Urinary bladder (tissue), 4 donors: ENCODE measurements around the gene MAPK4. TPM values are rescaled to one million over a fixed set of nuclear protein-coding genes. Genes with fewer than 3 reads are reported as not detected.

Source experiments
- DNase-seq: peaks from one replicate; pipeline ENCODE4 v3.0.0-alpha.2; 2015; ENCODE audit errors: extremely low spot score
- H3K27ac ChIP-seq: one replicate; pipeline ENCODE4 v1.5.1; 2013; ENCODE audit warnings: low read depth, mild to moderate bottlenecking, moderate library complexity
- H3K36me3 ChIP-seq: one replicate; pipeline ENCODE4 v1.6.1; 2013; ENCODE audit warnings: mild to moderate bottlenecking, moderate library complexity; ENCODE audit not compliant: insufficient read depth
- H3K4me1 ChIP-seq: one replicate; pipeline ENCODE4 v1.6.1; 2013; ENCODE audit warnings: mild to moderate bottlenecking, moderate library complexity; ENCODE audit not compliant: insufficient read depth
- H3K4me3 ChIP-seq: one replicate; pipeline ENCODE4 v1.5.1; 2013; ENCODE audit warnings: low read depth, low read length
- WGBS: extraction: QIAGEN DNeasy Blood & Tissue Kit; methylation state at CpG from one replicate; pipeline ENCODE4 v1.1.7; 2013; 5-methylcytosine and 5-hydroxymethylcytosine counted together
- polyA plus RNA-seq: library from polyadenylated mRNA; stranded (reverse); fragments of 200-250 nt; gene quantifications from one replicate; pipeline ENCODE4 v1.2.3, GENCODE V29; 2013
- total RNA-seq: library from RNA; depleted of rRNA; stranded (reverse); fragments of >200 nt; gene quantifications from one replicate; pipeline ENCODE4 v1.2.3, GENCODE V29; 2014
- donor health status: healthy with polysubstance abuse.
- donor health status: healthy.

The MAPK4 gene
- total and polyA plus RNA-seq, 2 donors, result 3.6 to 13.8 TPM

DNA sequence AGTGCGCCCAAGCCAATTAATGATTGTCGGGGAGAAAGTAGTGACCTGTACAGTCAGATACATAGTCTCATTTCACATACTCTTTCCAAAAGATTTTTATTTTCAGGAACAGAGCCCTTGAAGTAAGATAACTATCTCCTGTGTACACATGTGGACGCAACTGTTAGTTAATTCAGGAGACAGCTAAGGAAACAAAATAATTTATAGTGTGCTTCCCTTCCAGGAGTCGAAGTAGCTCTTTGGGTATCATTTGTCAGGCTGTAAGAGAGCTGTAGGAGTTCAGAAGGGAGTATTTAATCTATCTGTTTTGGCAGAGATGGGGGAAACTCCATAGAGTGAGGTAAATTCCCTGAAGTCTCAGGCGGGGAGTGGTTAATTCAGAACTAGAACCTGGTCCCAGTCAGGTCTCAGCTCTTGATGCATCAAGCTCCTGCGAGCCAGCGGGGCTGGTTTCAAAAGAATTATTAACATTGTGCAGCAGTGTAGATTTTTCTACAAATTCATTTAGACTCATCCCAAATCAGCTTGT lies 63.0 kb downstream of the MAPK4 start:
- no peak for DNase-seq
- H3K4me3 ChIP-seq, result no peak overlapping the region
- no peaks in the 10 kb centered on the region for H3K36me3 ChIP-seq
- no peak overlapping the region for H3K27ac ChIP-seq
- no peaks in the 10 kb centered on the region for H3K4me1 ChIP-seq
- 35% methylated on average over 7 of the region's 7 CpGs for WGBS

GRCh38 chr18:50623694-50624352 lies 63.9 kb downstream of the MAPK4 start:
- Histone ChIP-seq H3K27ac (no peak overlapping the region), H3K4me3 (no peak overlapping the region), H3K36me3 (no peaks in the 10 kb centered on the region), H3K4me1 (no peaks in the 10 kb centered on the region)
- WGBS, result 57% methylated on average over 4 of the region's 4 CpGs
- no peak for DNase-seq

DNA sequence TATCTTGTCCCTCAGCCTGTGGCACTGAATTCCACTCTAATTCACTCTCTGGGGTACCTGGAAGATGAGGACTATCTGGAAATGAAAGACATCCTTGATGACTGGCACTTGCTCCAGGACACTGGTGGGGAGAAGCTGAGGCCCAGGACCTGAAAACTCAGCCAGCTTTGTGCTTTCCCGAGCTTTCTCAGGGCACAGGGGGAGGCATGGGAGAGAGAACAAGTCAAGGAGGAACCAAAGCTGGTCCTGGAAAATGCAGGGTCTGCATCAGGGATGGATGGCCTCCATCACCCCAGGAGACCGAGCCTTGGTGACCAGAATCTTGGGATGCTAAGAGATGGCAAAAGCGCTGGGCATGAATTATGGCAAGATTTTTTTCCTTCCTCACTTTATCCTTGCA lies 65.1 kb downstream of the MAPK4 start:
- Histone ChIP-seq H3K36me3 (no peaks in the 10 kb centered on the region), H3K4me1 (no peaks in the 10 kb centered on the region), H3K27ac (no peak overlapping the region), H3K4me3 (no peak overlapping the region)
- no peak for DNase-seq
- WGBS, result 95% methylated on average over 3 of the region's 3 CpGs

DNA sequence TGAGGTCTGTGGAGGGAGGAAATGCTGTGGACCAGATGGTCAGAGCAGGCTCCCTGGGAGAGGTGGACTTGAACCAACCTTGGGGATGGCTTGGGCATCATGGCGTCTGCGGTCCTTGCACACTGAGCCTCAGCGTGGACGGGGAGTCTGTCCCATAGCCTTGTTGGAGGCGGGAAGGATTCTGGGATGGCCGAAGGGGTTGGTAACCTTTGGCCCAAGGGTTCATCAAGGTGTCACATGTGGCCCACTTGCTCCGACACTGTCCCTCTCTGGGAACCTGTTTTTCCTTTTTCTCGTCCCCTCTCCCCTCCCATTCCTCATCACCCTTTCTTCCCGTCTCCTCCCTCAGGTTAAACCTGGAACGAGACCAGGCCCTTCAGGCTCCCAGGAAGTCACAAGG lies 66.4 kb downstream of the MAPK4 start:
- Histone ChIP-seq H3K36me3 (no peaks in the 10 kb centered on the region), H3K4me1 (no peaks in the 10 kb centered on the region)
- 94% methylated on average over 10 of the region's 10 CpGs for WGBS

DNA sequence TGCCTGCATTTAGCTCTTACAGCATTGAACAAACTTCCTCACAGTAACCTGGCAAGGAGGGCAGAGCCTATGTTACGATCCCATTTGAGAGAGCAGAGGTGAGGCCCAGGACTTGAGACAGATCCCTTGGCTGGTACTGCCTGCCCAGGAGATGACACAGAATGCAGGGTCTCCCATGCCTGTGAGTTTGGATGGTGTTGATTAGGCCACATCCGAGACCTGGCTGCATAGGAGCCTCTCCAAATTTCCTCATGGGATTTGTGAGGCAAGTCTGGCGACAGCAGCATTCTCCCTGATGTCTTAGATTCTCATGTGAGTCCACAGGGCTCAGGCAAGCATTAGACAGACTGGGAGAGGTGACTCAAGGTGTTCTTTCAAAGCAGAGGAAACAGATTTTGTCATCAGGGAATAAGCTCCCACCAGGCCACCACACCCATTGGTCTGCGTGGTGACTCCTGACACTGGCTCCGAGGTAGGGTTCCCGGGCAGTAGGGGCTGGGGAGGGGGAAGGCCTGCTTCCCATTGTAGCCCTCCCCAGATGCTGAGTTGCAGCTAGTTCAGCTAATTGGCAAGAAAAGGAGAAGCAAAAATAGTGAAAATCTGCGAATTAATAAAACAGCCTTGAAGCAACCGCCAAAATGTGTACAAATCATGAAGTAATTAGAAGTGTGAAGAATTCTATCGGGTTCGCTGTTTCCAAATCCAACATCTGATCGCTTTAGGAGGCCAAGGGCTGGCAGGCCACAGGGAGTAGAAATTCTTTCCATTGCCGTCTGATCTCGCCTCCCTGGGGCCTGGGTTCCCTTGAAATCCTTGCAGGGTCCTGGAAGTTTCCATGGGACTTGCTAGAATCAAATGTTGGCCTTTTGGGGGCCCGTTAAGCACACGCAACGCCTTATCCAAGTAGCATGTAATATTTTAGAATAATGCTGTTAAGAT lies 68.0 kb downstream of the MAPK4 start:
- WGBS, result 85% methylated on average over 16 of the region's 16 CpGs
- no peaks in the 10 kb centered on the region for H3K4me1 ChIP-seq
- DNase-seq, result no peak
- no peak overlapping the region for H3K4me3 ChIP-seq
- H3K36me3 ChIP-seq, result no peaks in the 10 kb centered on the region
- no peak overlapping the region for H3K27ac ChIP-seq

More for the DNA sequence above, 66.4 kb downstream of the MAPK4 start:
- no peak overlapping the region for H3K27ac ChIP-seq
- no peak overlapping the region for H3K4me3 ChIP-seq
- no peak for DNase-seq

DNA sequence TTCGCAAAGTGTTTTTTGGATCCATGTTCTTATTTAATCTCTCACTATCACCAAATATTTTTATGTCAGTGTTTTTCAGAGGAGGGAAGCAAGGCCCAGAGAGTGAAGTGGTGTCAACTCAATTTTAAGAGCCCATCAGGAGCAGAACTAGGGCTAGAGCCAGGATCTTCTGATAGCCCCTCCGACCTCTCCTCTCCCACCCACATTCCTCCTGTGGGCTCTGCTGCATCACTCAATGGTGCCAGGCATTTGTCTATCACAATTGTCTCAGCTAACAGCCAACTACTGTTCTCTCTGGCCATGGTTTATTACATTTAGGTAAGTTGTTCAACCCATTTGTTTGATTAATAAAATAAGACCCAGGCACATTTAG lies 68.6 kb downstream of the MAPK4 start:
- Histone ChIP-seq H3K4me3 (no peak overlapping the region), H3K27ac (no peak overlapping the region), H3K36me3 (no peaks in the 10 kb centered on the region), H3K4me1 (no peaks in the 10 kb centered on the region)
- no peak for DNase-seq
- 77% methylated on average over 2 of the region's 2 CpGs for WGBS

GRCh38 chr18:50629148-50629631 lies 69.3 kb downstream of the MAPK4 start:
- WGBS, result 51% methylated on average over 5 of the region's 5 CpGs
- H3K27ac ChIP-seq, result no peak overlapping the region
- peak; percentile 32 for DNase-seq
- no peak overlapping the region for H3K4me3 ChIP-seq
- H3K36me3 ChIP-seq, result no peaks in the 10 kb centered on the region
- H3K4me1 ChIP-seq, result no peaks in the 10 kb centered on the region

- Histone ChIP-seq H3K27ac (no peak overlapping the region), H3K36me3 (no peaks in the 10 kb centered on the region), H3K4me3 (no peak overlapping the region), H3K4me1 (no peaks in the 10 kb centered on the region)
- no peak for DNase-seq
- 87% methylated on average over 8 of the region's 8 CpGs for WGBS
Observed at GRCh38 chr18:50630895-50631294, 71.0 kb downstream of the MAPK4 start.

DNA sequence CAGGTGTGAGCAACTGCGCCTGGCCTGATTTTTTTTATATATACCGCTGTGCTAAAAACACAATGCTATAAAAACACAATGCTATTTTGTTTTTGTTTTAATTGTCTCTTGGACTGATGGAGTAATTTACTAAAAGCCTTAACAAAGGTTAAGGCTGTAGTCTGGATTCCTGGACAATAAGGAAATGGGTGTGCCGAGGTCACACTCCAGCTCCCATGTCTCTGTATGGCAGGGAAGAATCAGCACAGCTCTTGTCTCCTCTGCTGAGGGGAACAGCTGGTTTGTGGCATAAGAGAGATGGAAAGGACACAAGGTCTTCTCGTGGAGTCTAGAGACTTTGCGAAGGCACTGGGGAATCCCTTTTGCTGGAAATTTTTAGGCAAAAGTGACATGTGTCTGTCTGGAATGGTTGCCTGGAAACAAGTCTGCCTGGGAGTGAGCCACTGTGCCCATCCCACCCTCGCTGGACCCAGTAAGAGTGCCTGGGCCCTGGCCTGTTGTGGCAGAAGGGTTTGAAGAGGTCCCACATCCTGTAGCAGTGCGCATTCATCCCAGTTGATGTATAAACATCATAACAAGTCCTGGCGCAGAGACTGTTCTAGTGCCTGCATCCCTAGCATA lies 73.1 kb downstream of the MAPK4 start:
- Histone ChIP-seq H3K27ac (no peak overlapping the region), H3K36me3 (no peaks in the 10 kb centered on the region)
- 74% methylated on average over 8 of the region's 8 CpGs for WGBS

DNA sequence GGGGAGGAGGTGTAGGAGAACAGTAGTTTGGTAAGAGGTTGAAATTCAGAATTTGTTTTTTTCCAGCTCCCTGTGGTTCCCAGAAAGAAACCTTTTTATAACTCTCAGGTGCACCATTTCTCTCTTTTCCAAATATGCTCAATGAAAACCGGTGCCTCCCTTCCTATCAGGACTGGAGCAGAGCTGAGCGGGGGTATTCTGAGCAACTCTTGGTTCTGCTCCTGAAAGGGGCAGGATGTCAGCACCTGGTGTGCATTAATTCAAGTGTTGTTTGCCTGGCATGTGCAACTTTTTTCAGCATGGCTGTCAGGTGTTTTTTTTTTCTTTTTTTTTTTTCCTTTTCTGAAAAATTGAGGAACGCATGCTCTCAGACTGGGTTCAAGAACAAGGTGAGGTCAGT lies 74.1 kb downstream of the MAPK4 start:
- no peak overlapping the region for H3K27ac ChIP-seq
- no peaks in the 10 kb centered on the region for H3K36me3 ChIP-seq
- WGBS, result 88% methylated on average over 3 of the region's 3 CpGs
- no peak overlapping the region for H3K4me3 ChIP-seq
- no peaks in the 10 kb centered on the region for H3K4me1 ChIP-seq
- DNase-seq, result no peak

More for the DNA sequence above, 73.1 kb downstream of the MAPK4 start:
- DNase-seq, result no peak
- Histone ChIP-seq H3K4me3 (no peak overlapping the region), H3K4me1 (no peaks in the 10 kb centered on the region)

- WGBS, result 89% methylated on average over 8 of the region's 8 CpGs
- DNase-seq, result no peak
- Histone ChIP-seq H3K27ac (no peak overlapping the region), H3K4me3 (no peak overlapping the region), H3K36me3 (no peaks in the 10 kb centered on the region), H3K4me1 (no peaks in the 10 kb centered on the region)
Observed at GRCh38 chr18:50636366-50637057, 76.6 kb downstream of the MAPK4 start.

DNA sequence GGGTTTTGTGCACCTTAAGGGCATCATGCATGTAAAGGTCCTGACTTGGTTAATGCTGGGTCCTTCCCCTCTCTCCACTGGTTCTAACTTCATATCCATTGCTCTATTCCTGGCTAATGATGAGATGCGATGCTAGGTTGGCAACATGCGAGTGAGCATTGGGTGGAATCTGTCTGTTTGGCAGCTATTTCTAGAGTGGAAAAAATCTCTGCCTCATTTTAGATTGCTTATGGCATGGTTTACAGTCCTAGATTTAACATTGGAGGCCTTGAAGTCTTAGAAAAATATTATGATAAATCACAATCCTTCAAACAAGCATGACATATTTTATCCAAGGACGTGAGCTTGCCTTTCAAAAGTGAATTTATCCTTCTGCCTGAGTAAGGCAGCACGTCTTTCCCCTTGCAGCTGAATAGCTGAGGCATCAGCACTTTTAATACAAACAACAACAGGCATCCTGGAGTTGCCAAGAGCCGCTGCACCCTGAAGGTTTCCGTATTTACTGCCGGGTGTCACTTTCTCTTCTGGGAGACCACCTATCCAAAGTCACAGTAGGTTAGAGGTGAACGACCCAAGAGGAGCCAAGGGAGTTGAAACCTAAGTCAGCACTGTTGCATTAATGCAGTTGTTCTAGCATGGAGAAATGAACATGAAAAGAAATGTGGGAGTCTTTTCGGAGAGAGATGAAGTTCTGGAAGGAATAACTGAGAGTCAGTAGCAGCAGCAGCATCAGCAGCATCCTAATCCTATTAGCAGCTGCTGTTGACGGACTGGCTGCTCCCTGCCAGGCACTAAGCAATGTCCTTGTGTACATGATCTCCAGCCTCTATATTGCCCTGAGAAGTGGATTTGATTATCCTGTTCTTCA lies 78.4 kb downstream of the MAPK4 start:
- WGBS, result 53% methylated on average over 10 of the region's 10 CpGs
- Histone ChIP-seq H3K4me3 (no peak overlapping the region), H3K4me1 (no peaks in the 10 kb centered on the region), H3K36me3 (no peaks in the 10 kb centered on the region), H3K27ac (no peak overlapping the region)
- DNase-seq, result no peak
